Loucy (cell line): ENCODE results near the gene AMOTL1.

ENCODE experiments used
- H2AFZ ChIP-seq: fragments of 200-600 bp; sonication (generic); 2 replicates; pipeline ENCODE4 v1.6.0; 2016; ENCODE audit warnings: antibody characterized with exemption, mild to moderate bottlenecking, low read length, moderate library complexity
- H3F3A ChIP-seq: fragments of 200-600 bp; 2 replicates; pipeline ENCODE4 v1.6.0; 2016; ENCODE audit warnings: antibody characterized with exemption, low read depth, mild to moderate bottlenecking
- H3K27me3 ChIP-seq: fragments of 200-600 bp; sonication (generic); 2 replicates; pipeline ENCODE4 v1.6.1; 2014; ENCODE audit warnings: low read length, mild to moderate bottlenecking; ENCODE audit not compliant: insufficient read depth, poor library complexity, severe bottlenecking
- H3K36me3 ChIP-seq: fragments of 200-600 bp; sonication (generic); 2 replicates; pipeline ENCODE4 v1.6.1; 2016; ENCODE audit warnings: low read length; ENCODE audit not compliant: insufficient read depth
- H3K4me1 ChIP-seq: fragments of 200-600 bp; sonication (generic); 2 replicates; pipeline ENCODE4 v1.5.1; 2014; ENCODE audit warnings: low read length, mild to moderate bottlenecking; ENCODE audit not compliant: insufficient read depth, poor library complexity, severe bottlenecking
- H3K4me2 ChIP-seq: fragments of 200-600 bp; sonication (generic); 2 replicates; pipeline ENCODE4 v1.6.0; 2014; ENCODE audit warnings: antibody characterized with exemption, low read length, low read depth, mild to moderate bottlenecking; ENCODE audit not compliant: poor library complexity, severe bottlenecking
- H3K4me3 ChIP-seq: fragments of 200-600 bp; sonication (generic); 2 replicates; pipeline ENCODE4 v1.5.1; 2014; ENCODE audit warnings: low read length, mild to moderate bottlenecking, mixed read lengths; ENCODE audit not compliant: poor library complexity, severe bottlenecking
- H3K79me2 ChIP-seq: fragments of 200-600 bp; sonication (generic); 2 replicates; pipeline ENCODE4 v1.6.1; 2014; ENCODE audit warnings: low read length; ENCODE audit not compliant: insufficient read depth
- H3K9ac ChIP-seq: fragments of 200-600 bp; sonication (generic); 2 replicates; pipeline ENCODE4 v1.6.0; 2014; ENCODE audit warnings: mild to moderate bottlenecking, low read depth, low read length, moderate library complexity; ENCODE audit not compliant: poor library complexity, severe bottlenecking
- H3K9me2 ChIP-seq: fragments of 200-600 bp; sonication (generic); replicated peaks from 2 replicates; pipeline ENCODE4 v1.6.1; 2016; ENCODE audit warnings: low read depth, low read length, mixed read lengths
- H3K9me3 ChIP-seq: fragments of 200-600 bp; sonication (generic); 2 replicates; pipeline ENCODE4 v1.6.1; 2014; ENCODE audit warnings: mild to moderate bottlenecking, antibody characterized with exemption, low read length, low read depth; ENCODE audit not compliant: insufficient read depth
- H4K20me1 ChIP-seq: fragments of 200-600 bp; sonication (generic); 2 replicates; pipeline ENCODE4 v1.6.0; 2014; ENCODE audit warnings: antibody characterized with exemption, low read length, mild to moderate bottlenecking; ENCODE audit not compliant: insufficient read depth, poor library complexity, severe bottlenecking
- CTCF ChIP-seq: fragments of 200-600 bp; sonication (generic); conservative IDR thresholded peaks from 2 replicates; pipeline ENCODE4 v1.5.1; 2014; ENCODE audit warnings: mild to moderate bottlenecking, antibody characterized with exemption, low read length
- EZH2phosphoT487 ChIP-seq: fragments of 200-600 bp; IDR thresholded peaks from 2 replicates; pipeline ENCODE4 v1.6.1; 2018; ENCODE audit warnings: antibody characterized with exemption, mild to moderate bottlenecking, moderate library complexity, borderline replicate concordance

Gene AMOTL1

GRCh38 chr11:94795476-94796189 lies 27.5 kb downstream of the AMOTL1 start:
- Histone ChIP-seq H3K4me3 (no peak overlapping the region), H4K20me1 (peaks cover 39% of the 10 kb centered on the region), H2AFZ (no peak overlapping the region), H3K9me3 (no peaks in the 10 kb centered on the region), H3K79me2 (peaks cover 77% of the 10 kb centered on the region), H3K4me2 (peak overlapping the region; percentile 65), H3F3A (no peaks in the 10 kb centered on the region), H3K9ac (peak overlapping the region; percentile 41), H3K36me3 (peaks cover 32% of the 10 kb centered on the region; the same call in 1 of the 2 replicates), H3K9me2 (no peaks in the 10 kb centered on the region), H3K27me3 (no peaks in the 10 kb centered on the region), H3K4me1 (peaks cover 36% of the 10 kb centered on the region)
- TF ChIP-seq CTCF (no peak), EZH2phosphoT487 (no peak)

- no peak for TF ChIP-seq CTCF
- no peak for TF ChIP-seq EZH2phosphoT487
- H3F3A ChIP-seq: no peaks in the 10 kb centered on the region
- no peaks in the 10 kb centered on the region for H3K27me3 ChIP-seq
- H2AFZ ChIP-seq: no peak overlapping the region
- H3K36me3 ChIP-seq: peaks cover 38% of the 10 kb centered on the region; the same call in 1 of the 2 replicates
- peaks cover 36% of the 10 kb centered on the region for H4K20me1 ChIP-seq
- no peaks in the 10 kb centered on the region for H3K9me3 ChIP-seq
- H3K9me2 ChIP-seq: no peaks in the 10 kb centered on the region
- H3K79me2 ChIP-seq: peaks cover 71% of the 10 kb centered on the region
- H3K4me3 ChIP-seq: no peak overlapping the region
- H3K9ac ChIP-seq: no peak overlapping the region
- H3K4me1 ChIP-seq: peaks cover 30% of the 10 kb centered on the region
- H3K4me2 ChIP-seq: no peak overlapping the region
Observed at GRCh38 chr11:94796190-94796580, 28.0 kb downstream of the AMOTL1 start.

GRCh38 chr11:94796863-94797262 lies 28.7 kb downstream of the AMOTL1 start:
- Histone ChIP-seq H3K9ac (no peak overlapping the region), H4K20me1 (peaks cover 29% of the 10 kb centered on the region), H3K79me2 (peaks cover 64% of the 10 kb centered on the region), H3K4me2 (no peak overlapping the region), H3K4me1 (peaks cover 26% of the 10 kb centered on the region), H3K9me2 (no peaks in the 10 kb centered on the region), H3K4me3 (no peak overlapping the region), H3F3A (no peaks in the 10 kb centered on the region), H3K9me3 (no peaks in the 10 kb centered on the region), H2AFZ (no peak overlapping the region), H3K36me3 (peaks cover 45% of the 10 kb centered on the region; the same call in 1 of the 2 replicates), H3K27me3 (no peaks in the 10 kb centered on the region)
- TF ChIP-seq EZH2phosphoT487: no peak
- no peak for TF ChIP-seq CTCF
